ENCODE results near the gene DSCAML1. TPM values are rescaled to one million over a fixed set of nuclear protein-coding genes. Genes with fewer than 3 reads are reported as not detected.

The DSCAML1 gene
- not detected in 2 replicates for total RNA-seq

GRCh38 chr11:117796872-117797529 is at the start of gene DSCAML1:
Gene DSCAML1, minus strand, starts transcription at chr11:117797216. Its CDS starts 137 bp downstream, at chr11:117797079.

GRCh38 chr11:117824571-117825537 is 27.8 kb upstream of the DSCAML1 start, which contains the start of gene FXYD2:
Gene FXYD2, minus strand, starts transcription at chr11:117824744. Its CDS starts 66 bp downstream, at chr11:117824678.

Other genes with a start within 250 kb of the DSCAML1 start
- gene FXYD2, start 27.5 kb upstream of the DSCAML1 start, total RNA-seq: not detected in 2 replicates
- not detected in 2 replicates for gene FXYD6, start 79.4 kb upstream of the DSCAML1 start, total RNA-seq
- not detected in 2 replicates for gene TMPRSS13, start 132.2 kb upstream of the DSCAML1 start, total RNA-seq
- not detected in 2 replicates for gene IL10RA, start 189.2 kb upstream of the DSCAML1 start, total RNA-seq

Data from myometrial cell (primary cell).